Placental epithelial cell (primary cell): Measurements from ENCODE around the gene XPNPEP3. TPM values are rescaled to one million over a fixed set of nuclear protein-coding genes. Genes with fewer than 3 reads are reported as not detected.
A peak's percentile ranks its signal among the peaks of the same experiment; 100 is the strongest.

Experiments
- small RNA-seq: library from RNA; depleted of rRNA; stranded (forward); fragments of <200 nt; gene quantifications from one replicate; pipeline ENCODE3, GENCODE V24; 2012
- total RNA-seq: library from RNA; depleted of rRNA; stranded (reverse); fragments of >200 nt; gene quantifications from 2 replicates; pipeline ENCODE4 v1.2.3, GENCODE V29; 2012

XPNPEP3 gene
- total RNA-seq, result 11.4 and 13.0 TPM in 2 replicates

GRCh38 chr22:40856513-40857308, at the start of gene XPNPEP3, which contains the start of gene ST13:
TSS of gene XPNPEP3 (plus strand) at chr22:40857148. CDS start at chr22:40857182, 34 bp downstream.
TSS of gene ST13 (minus strand) at chr22:40856639. CDS start at chr22:40856540, 99 bp downstream.

GRCh38 chr22:40818747-40819598, 38.0 kb upstream of the XPNPEP3 start, which contains the start of gene SLC25A17:
TSS of gene SLC25A17 (minus strand) at chr22:40819346. CDS start at chr22:40819248, 98 bp downstream.

GRCh38 chr22:40862013-40862412, 5.1 kb downstream of the XPNPEP3 start, which contains the start of gene DNAJB7:
TSS of gene DNAJB7 (minus strand) at chr22:40862113. CDS start at chr22:40861994, 119 bp downstream.

GRCh38 chr22:40950962-40951794, 94.2 kb downstream of the XPNPEP3 start, which contains the start of gene RBX1:
TSS of gene RBX1 (plus strand) at chr22:40951378. CDS start at chr22:40951399, 21 bp downstream.

Small RNA genes lying within 50 kb of the gene (small RNA-seq; reads per million reads assigned to genes)
- gene MIR4766 (0.89 reads per million, percentile 52 among the genes with 10 or more reads in this experiment), gene RF00017 (not detected), gene RNU6-379P (not detected)

Other genes starting within 250 kb of the XPNPEP3 start
- gene MRTFA, start 220.4 kb upstream of the XPNPEP3 start, total RNA-seq, result 55.0 and 139 TPM in 2 replicates
- gene MCHR1, start 177.7 kb upstream of the XPNPEP3 start, total RNA-seq, result 0.33 and 0.39 TPM in 2 replicates
- gene SLC25A17, start 37.8 kb upstream of the XPNPEP3 start, total RNA-seq, result 13.0 and 18.9 TPM in 2 replicates
- 160 and 234 TPM in 2 replicates for gene ST13, start 509 bp upstream of the XPNPEP3 start, total RNA-seq
- gene DNAJB7, start 5.0 kb downstream of the XPNPEP3 start, total RNA-seq, result not detected in 2 replicates
- 50.9 and 57.3 TPM in 2 replicates for gene RBX1, start 94.2 kb downstream of the XPNPEP3 start, total RNA-seq
- gene EP300, start 235.4 kb downstream of the XPNPEP3 start, total RNA-seq, result 51.1 and 106 TPM in 2 replicates